HepG2 (cell line): ENCODE measurements around the gene SLC50A1. TPM values are rescaled to one million over a fixed set of nuclear protein-coding genes. Genes with fewer than 3 reads are reported as not detected.
A peak's percentile ranks its signal among the peaks of the same experiment; 100 is the strongest.

ENCODE experiments used
- EEA1 ChIP-seq: sonication (generic); formaldehyde crosslinking; IDR thresholded peaks from 2 replicates; pipeline ENCODE4 v1.5.1; 2020; ENCODE audit warnings: mild to moderate bottlenecking, missing genetic modification reagents, borderline replicate concordance
- FOXO1 ChIP-seq: sonication (generic); formaldehyde crosslinking; IDR thresholded peaks from 2 replicates; pipeline ENCODE4 v1.4.0; 2020; ENCODE audit warnings: missing genetic modification reagents
- HNF4A ChIP-seq: sonication (generic); formaldehyde crosslinking; IDR thresholded peaks from 2 replicates; pipeline ENCODE4 v1.4.0; 2020; ENCODE audit warnings: missing genetic modification reagents
- KDM3A ChIP-seq: IDR thresholded peaks from 2 replicates; pipeline ENCODE4 v1.6.1; 2018; ENCODE audit warnings: low read depth, missing compliant biosample characterization
- KLF11 ChIP-seq: IDR thresholded peaks from 2 replicates; pipeline ENCODE4 v1.6.1; 2016; ENCODE audit warnings: missing compliant biosample characterization
- MATR3 ChIP-seq: sonication (generic); formaldehyde crosslinking; IDR thresholded peaks from 2 replicates; pipeline ENCODE4 v1.4.0; 2020; ENCODE audit warnings: missing genetic modification reagents
- RARA ChIP-seq: IDR thresholded peaks from 2 replicates; pipeline ENCODE4 v1.6.1; 2016; ENCODE audit warnings: missing genetic modification reagents, missing compliant biosample characterization
- SMYD3 ChIP-seq: sonication (generic); formaldehyde crosslinking; IDR thresholded peaks from 2 replicates; pipeline ENCODE4 v1.8.1; 2023; ENCODE audit warnings: mild to moderate bottlenecking, missing genetic modification reagents
- SP5 ChIP-seq: IDR thresholded peaks from 2 replicates; pipeline ENCODE4 v1.6.1; 2016; ENCODE audit warnings: low read depth, borderline replicate concordance
- SRSF9 ChIP-seq: fragments of 200-400 bp; formaldehyde crosslinking; IDR thresholded peaks from 2 replicates; pipeline ENCODE4 v1.6.1; 2018; ENCODE audit warnings: borderline replicate concordance, mild to moderate bottlenecking, low read depth, low read length; ENCODE audit not compliant: insufficient read depth, poor library complexity, severe bottlenecking
- ZBTB7A ChIP-seq: sonication (generic); formaldehyde crosslinking; IDR thresholded peaks from 2 replicates; pipeline ENCODE4 v1.8.0; 2022; ENCODE audit warnings: mild to moderate bottlenecking, missing genetic modification reagents
- ZNF260 ChIP-seq: sonication (generic); formaldehyde crosslinking; IDR thresholded peaks from 2 replicates; pipeline ENCODE4 v1.4.0; 2020; ENCODE audit warnings: missing genetic modification reagents, low read depth, mild to moderate bottlenecking, borderline replicate concordance
- ZNF563 ChIP-seq: sonication (generic); formaldehyde crosslinking; IDR thresholded peaks from 2 replicates; pipeline ENCODE4 v1.8.0; 2022; ENCODE audit warnings: mild to moderate bottlenecking, moderate library complexity, missing genetic modification reagents
- ZSCAN9 ChIP-seq: IDR thresholded peaks from 2 replicates; pipeline ENCODE4 v1.6.1; 2016; ENCODE audit warnings: borderline replicate concordance
- polyA plus RNA-seq, 8 experiments: library from polyadenylated mRNA; depleted of rRNA in 3 of 8; stranded (reverse) in 7 of 8; unstranded in 1 of 8; fragments of >200 nt; fragmentation: Illumina TruSeq in 4 of 8; extraction: Trizol in 4 of 8; gene quantifications; 2 replicates each; pipeline versions ENCODE4 v1.2.1 to v1.2.3, GENCODE V29; 2011 to 2016; ENCODE audit warnings: low read depth in 4 of 8, missing spikeins in 1 of 8, mixed read lengths in 1 of 8; ENCODE audit not compliant: insufficient read depth in 1 of 8
- total RNA-seq, 5 experiments: library from RNA; depleted of rRNA; stranded (reverse); fragments of >200 nt; fragmentation: Illumina TruSeq; extraction: Trizol; gene quantifications; 2 replicates each; pipeline ENCODE4 v1.2.3, GENCODE V29; 2016; ENCODE audit warnings: low read depth in 1 of 5
- TF ChIP-seq, protein P1 (sequence below): sonication (generic); formaldehyde crosslinking; conservative IDR thresholded peaks from 2 replicates; pipeline ENCODE4 v1.4.0; 2020; ENCODE audit warnings: missing genetic modification reagents
- TF ChIP-seq, protein P2 (sequence below): sonication (generic); formaldehyde crosslinking; IDR thresholded peaks from 2 replicates; pipeline ENCODE4 v1.4.0; 2020; ENCODE audit warnings: missing genetic modification reagents, borderline replicate concordance
- TF ChIP-seq, protein P3 (sequence below): IDR thresholded peaks from 2 replicates; pipeline ENCODE4 v1.6.1; 2012; ENCODE audit warnings: low read depth, low read length, improper control_type of control experiment
- TF ChIP-seq, protein P4 (sequence below): sonication (generic); formaldehyde crosslinking; IDR thresholded peaks from 2 replicates; pipeline ENCODE4 v1.4.0; 2020; ENCODE audit warnings: missing genetic modification reagents

SLC50A1 gene
- total and polyA plus RNA-seq, 2 of the 13 experiments (the other 11 are each of a cell fraction or from before 2014, with no cell fraction given), result 22.5 to 46.8 TPM

DNA sequence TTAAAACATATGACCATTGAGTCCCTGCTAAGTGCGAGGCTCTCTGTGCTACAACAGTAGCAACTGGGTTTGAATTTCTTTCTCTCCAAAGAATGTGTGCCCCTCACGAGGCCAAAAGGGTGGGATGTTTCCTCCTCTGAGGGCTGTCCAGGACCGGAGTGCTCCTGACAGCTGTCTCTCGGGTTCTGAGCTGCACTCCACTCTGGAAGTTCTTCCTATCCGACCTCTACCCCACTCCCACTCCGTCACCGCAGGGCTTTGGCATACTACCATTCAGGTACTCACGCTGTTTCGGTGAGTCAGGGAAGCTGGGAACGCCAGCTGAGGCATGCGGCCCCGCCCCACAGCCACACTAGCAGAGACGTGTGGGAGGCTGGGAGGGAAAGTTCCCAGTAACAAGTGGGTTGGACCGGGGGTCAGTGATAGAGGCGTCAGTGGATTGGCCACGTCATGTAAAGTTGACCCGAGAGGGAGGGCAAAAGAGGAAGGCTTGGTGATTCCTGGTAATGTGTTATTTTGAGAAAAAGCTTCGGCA lies 705 bp upstream of the SLC50A1 start (continued):
- TF ChIP-seq, protein P1, sequence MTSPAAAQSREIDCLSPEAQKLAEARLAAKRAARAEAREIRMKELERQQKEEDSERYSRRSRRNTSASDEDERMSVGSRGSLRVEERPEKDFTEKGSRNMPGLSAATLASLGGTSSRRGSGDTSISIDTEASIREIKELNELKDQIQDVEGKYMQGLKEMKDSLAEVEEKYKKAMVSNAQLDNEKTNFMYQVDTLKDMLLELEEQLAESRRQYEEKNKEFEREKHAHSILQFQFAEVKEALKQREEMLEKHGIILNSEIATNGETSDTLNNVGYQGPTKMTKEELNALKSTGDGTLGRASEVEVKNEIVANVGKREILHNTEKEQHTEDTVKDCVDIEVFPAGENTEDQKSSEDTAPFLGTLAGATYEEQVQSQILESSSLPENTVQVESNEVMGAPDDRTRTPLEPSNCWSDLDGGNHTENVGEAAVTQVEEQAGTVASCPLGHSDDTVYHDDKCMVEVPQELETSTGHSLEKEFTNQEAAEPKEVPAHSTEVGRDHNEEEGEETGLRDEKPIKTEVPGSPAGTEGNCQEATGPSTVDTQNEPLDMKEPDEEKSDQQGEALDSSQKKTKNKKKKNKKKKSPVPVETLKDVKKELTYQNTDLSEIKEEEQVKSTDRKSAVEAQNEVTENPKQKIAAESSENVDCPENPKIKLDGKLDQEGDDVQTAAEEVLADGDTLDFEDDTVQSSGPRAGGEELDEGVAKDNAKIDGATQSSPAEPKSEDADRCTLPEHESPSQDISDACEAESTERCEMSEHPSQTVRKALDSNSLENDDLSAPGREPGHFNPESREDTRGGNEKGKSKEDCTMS, result no peak
- TF ChIP-seq HNF4A (peak; percentile 10; the same call in 1 of the 2 replicates), ZBTB7A (CRISPR knock-in tag) (peak; percentile 83), EEA1 (peak; percentile 53; the same call in 1 of the 2 replicates), ZNF563 (CRISPR knock-in tag) (no peak), SP5 (CRISPR knock-in tag) (peak; percentile 93), SRSF9 (no peak), ZSCAN9 (peak; percentile 80; the same call in 1 of the 2 replicates), KDM3A (0 out of 2 replicates have a peak, but pooled peaks have one; percentile 13), FOXO1 (CRISPR knock-in tag) (no peak), KLF11 (CRISPR knock-in tag) (0 out of 2 replicates have a peak, but pooled peaks have one; percentile 6), RARA (peak; percentile 63), SMYD3 (CRISPR knock-in tag) (peak; percentile 82; the same call in 1 of the 2 replicates), MATR3 (no peak), ZNF260 (no peak)
- TF ChIP-seq, protein P2, sequence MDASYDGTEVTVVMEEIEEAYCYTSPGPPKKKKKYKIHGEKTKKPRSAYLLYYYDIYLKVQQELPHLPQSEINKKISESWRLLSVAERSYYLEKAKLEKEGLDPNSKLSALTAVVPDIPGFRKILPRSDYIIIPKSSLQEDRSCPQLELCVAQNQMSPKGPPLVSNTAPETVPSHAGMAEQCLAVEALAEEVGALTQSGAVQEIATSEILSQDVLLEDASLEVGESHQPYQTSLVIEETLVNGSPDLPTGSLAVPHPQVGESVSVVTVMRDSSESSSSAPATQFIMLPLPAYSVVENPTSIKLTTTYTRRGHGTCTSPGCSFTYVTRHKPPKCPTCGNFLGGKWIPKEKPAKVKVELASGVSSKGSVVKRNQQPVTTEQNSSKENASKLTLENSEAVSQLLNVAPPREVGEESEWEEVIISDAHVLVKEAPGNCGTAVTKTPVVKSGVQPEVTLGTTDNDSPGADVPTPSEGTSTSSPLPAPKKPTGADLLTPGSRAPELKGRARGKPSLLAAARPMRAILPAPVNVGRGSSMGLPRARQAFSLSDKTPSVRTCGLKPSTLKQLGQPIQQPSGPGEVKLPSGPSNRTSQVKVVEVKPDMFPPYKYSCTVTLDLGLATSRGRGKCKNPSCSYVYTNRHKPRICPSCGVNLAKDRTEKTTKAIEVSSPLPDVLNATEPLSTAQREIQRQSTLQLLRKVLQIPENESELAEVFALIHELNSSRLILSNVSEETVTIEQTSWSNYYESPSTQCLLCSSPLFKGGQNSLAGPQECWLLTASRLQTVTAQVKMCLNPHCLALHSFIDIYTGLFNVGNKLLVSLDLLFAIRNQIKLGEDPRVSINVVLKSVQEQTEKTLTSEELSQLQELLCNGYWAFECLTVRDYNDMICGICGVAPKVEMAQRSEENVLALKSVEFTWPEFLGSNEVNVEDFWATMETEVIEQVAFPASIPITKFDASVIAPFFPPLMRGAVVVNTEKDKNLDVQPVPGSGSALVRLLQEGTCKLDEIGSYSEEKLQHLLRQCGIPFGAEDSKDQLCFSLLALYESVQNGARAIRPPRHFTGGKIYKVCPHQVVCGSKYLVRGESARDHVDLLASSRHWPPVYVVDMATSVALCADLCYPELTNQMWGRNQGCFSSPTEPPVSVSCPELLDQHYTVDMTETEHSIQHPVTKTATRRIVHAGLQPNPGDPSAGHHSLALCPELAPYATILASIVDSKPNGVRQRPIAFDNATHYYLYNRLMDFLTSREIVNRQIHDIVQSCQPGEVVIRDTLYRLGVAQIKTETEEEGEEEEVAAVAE (CRISPR knock-in tag), result peak; percentile 81; the same call in 1 of the 2 replicates
- TF ChIP-seq, protein P3, sequence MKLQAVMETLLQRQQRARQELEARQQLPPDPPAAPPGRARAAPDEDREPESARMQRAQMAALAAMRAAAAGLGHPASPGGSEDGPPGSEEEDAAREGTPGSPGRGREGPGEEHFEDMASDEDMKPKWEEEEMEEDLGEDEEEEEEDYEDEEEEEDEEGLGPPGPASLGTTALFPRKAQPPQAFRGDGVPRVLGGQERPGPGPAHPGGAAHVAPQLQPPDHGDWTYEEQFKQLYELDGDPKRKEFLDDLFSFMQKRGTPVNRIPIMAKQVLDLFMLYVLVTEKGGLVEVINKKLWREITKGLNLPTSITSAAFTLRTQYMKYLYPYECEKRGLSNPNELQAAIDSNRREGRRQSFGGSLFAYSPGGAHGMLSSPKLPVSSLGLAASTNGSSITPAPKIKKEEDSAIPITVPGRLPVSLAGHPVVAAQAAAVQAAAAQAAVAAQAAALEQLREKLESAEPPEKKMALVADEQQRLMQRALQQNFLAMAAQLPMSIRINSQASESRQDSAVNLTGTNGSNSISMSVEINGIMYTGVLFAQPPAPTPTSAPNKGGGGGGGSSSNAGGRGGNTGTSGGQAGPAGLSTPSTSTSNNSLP, result no peak
- TF ChIP-seq, protein P4, sequence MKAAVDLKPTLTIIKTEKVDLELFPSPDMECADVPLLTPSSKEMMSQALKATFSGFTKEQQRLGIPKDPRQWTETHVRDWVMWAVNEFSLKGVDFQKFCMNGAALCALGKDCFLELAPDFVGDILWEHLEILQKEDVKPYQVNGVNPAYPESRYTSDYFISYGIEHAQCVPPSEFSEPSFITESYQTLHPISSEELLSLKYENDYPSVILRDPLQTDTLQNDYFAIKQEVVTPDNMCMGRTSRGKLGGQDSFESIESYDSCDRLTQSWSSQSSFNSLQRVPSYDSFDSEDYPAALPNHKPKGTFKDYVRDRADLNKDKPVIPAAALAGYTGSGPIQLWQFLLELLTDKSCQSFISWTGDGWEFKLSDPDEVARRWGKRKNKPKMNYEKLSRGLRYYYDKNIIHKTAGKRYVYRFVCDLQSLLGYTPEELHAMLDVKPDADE (CRISPR knock-in tag), result peak; percentile 79; the same call in 1 of the 2 replicates
